Activated CD4-positive, alpha-beta T cell treated with anti-CD3 and anti-CD28 coated beads, Interleukin-2, amount 50 U/mL, for 1 hour (primary cell): ENCODE data around the gene PRLH.

ENCODE experiments used
- DNase-seq: peaks from one replicate; pipeline ENCODE4 v3.0.0-alpha.2; 2020

PRLH gene

DNA sequence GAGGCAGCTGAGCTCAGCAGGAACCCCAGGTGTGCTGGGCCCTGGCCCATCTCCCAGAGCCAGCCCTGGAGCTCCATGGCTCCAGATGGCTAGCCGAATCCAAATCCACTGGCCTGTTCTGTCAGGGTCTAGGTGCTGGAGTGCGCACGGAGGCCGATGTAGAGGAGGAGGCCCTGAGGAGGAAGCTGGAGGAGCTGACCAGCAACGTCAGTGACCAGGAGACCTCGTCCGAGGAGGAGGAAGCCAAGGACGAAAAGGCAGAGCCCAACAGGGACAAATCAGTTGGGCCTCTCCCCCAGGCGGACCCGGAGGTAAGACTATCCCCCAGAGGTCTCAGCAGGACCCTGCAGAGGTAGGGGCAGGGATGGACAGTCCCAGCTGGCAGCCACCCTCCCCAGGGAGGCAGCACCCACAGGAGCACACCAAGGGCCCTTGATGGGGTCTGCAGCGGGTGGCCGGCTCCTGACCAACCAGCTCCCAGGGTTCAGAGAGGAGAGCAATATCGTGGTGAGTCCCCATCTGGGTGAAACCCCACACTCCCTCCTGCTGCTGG lies 26.1 kb upstream of the PRLH start:
- DNase-seq: no peak

DNA sequence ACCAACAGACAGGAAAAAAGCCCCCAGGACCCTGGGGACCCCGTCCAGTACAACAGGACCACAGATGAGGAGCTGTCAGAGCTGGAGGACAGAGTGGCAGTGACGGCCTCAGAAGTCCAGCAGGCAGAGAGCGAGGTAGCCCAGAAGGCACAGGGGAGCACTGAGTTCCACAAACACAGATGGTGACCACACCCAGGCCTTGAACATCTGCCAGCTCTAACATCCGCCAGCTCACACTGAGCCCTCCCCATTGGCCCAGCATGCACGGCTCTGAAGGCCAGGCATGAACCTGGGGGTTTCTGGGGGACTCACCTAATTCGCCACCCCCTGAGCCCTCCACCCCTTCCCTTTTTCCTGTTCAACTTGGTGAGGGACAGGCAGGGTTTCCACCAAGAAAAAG lies 25.6 kb upstream of the PRLH start:
- DNase-seq: no peak

DNA sequence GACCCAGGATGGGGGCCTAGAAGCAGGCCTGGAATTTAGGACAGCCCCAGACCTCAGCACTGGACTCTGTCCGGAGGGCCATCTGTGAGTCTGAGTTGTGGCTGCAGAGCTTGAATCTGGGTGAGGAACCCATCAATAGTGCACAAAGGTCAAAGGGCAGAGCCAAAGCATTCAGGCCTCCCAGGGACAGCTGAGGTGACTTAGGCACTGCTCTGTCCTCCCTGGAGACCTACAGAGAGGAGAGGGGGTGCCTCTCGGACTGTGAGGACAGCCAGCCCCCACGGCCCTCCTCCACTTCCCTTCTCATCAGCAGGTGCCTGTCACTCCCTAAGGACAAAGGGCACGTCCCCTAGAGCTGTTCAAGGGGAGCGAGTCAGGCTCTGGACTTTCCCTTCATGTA lies 25.1 kb upstream of the PRLH start:
- DNase-seq: no peak

DNA sequence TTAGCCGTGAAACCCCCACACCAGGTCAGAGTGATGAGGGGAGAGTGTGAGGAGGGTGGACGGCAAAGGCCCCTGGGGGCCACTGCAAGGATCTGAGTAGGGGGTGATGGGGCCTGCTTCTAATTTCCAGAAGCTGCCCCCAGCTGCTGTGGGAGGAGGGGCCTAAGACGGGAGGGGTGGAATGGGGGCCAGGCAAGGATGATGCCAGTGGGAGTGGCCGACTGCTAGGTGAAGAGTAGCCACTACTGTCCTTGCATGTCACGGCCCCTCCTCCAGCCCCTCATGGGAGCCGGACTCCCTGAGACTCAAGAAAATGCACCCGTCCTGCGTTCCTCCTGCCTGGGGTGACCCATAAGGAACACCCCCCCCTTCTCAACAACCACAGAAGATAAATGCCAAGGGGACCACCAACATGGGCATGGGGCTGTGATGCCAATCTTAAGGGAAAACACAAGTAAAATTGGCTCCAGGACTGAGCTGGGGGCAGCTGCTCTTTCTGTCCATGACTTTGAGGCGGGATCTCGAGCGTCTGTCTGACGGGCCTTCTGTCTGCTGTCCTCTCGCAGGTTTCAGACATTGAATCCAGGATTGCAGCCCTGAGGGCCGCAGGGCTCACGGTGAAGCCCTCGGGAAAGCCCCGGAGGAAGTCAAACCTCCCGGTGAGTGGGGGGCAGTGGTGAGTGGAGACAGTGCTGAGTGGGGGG lies 24.2 kb upstream of the PRLH start:
- DNase-seq: no peak

DNA sequence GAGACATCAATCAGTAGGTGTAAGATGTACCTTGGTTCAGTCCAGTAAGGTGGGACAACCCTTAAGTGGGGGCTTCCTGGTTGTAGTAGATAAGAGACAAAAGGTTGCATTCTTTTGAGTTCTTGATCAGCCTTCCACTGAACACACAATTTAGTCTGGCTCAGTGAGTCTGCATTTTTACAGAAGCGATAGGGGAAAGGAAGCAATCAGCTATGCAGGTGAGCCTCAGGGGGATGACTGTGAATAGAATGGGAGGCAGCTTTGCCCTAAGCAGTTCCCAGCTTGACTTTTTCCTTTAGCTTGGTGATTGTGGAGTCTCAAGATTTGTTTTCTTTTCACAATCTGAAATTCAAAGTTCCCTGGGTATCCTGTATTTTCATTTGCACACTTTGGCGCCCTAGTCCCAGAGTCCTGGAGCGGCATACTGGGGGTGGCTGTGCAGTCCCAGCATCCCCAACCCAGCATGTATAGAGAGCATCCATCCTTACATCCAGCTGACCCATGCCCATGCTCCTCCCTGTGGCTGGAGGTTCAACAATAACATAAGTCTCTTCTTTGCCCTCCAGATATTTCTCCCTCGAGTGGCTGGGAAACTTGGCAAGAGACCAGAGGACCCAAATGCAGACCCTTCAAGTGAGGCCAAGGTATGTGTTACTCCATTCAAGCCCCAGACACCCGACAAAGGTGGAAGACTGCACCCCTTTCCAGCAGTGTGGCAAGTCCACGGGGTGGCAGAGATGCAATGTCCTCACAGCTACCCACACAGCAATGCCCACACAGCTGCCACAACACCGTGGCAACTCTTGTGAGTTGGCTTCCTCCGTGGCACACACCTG lies 20.1 kb upstream of the PRLH start:
- DNase-seq: no peak

DNA sequence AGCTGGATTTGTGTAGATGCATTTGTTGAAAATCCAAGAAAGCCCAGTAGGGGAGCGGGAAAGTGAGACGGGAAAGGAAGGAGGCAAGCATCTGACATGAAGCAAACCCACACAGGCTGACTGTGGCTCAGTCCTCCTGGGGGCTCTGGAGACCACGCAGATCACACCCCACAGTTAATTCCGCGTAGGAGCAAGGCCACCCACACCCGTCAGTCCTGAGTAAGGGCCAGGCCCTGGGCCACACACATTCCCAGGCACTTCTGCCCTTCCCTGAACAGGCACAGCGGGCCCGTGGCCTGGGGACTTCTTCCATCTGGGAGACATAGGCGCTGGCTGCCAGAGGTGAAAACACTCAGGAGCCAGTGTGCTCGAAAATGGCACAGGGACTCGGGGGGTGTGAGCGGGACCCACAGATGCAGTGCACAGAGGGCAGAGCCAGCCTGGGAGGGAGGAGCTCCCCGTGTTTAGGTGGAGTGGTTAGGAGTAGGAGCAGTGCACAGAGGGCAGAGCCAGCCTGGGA lies 19.4 kb upstream of the PRLH start:
- DNase-seq: no peak

DNA sequence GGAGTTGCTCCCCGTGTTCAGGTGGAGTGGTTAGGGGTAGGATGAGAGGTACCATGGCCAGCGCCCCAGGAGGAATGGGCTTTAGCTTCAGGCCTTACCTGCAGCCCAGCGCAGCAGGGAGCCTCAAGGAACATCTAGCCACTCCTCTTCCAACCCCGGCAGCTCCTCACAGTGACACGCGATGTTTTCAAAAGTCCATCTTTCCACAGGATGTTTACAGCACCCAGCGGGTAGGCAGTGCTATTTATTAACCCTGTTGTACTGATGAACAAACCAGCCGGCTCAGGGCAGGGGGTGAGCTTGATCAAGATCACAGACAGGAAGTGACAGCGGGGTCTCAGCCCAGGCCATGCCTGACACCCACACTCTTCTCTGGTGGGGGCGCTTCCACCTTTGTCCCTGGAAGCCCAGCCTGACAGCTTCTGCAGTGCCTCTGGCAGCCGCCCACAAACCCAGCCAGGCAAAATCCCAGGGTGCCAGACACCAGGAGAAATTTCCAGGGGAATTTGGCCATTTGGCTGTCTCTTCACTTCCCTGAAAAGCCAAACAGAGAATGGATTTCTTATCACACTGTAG lies 18.4 kb upstream of the PRLH start:
- no peak for DNase-seq

DNA sequence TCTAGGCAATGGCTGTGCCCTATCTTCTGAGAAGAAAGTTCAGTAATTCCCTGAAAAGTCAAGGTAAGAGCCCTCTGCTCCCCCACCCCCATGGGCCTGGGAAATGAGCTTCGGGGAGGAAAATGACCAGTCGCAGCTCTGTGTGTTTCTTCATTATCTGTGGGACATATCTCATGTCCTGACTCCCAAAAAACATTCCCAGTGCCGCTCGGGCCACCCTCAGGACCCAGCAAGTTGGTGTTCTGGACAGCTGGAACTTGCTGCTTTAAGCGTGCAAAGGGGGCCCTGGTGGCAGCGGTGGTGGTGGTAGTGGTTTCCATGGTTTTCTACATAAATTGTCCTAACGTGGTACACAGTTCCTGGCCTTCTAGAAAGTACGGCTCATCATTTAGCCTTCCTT lies 17.2 kb upstream of the PRLH start:
- DNase-seq: no peak

DNA sequence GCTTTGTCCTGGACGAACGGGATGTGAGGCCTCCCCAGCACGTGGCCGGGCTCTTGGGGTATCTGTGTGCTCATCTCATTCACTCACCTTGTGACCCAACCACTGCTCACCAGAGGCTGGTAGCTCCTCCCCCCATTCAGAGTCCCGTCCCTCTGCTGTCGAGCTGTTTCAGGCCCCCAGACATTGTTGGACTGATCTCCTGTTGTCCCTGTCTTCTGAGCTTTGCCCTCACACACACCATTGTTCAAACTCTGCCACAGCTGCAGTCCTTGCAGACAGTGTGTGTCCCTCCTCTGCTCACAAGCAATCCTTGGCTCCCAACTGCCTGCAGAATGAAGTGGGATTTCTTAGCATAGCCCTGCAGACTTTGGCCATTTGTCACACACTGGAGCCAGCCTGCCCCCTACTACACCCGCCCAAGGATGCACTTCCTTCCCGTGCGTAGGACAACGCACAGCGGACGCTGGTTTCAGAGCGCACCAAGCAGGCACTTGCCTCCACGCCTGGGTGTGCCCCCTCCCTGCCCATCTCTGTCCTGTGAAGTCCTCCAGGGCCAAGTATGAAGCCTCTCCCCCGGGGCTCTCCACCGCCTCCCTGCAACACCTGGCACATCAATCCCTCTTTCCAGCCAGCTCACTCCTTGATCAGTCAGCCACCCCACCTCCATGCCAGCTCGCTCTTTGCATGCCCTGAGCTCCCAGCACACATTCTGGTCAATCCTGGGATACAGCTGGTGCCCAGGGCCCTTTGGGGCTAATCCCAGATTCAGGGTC lies 16.5 kb upstream of the PRLH start:
- DNase-seq: no peak

DNA sequence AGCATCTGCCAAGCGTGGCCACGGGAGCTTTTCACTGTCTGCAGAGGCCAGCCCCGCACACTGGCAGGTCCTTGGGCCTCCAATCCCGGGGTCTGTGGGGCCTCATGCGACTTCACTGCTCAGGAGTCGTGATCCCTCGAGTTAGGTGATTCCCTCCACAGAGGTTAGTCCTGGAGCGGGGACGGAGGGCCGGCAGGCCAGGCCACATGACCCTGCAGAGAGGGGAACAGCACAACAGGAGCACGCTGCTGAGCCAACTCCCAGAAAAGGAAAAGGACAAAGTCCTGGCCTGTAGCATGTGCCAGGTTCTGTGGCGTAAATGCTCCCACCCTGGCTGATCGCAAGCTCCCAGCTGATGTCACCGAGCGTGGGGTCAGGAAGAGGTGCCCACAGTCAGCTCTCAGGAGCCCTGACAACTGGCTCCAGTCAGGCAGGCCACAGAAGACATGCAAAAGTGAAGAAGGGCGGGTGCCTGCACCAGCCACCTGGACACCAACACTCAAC lies 15.3 kb upstream of the PRLH start:
- DNase-seq: no peak

DNA sequence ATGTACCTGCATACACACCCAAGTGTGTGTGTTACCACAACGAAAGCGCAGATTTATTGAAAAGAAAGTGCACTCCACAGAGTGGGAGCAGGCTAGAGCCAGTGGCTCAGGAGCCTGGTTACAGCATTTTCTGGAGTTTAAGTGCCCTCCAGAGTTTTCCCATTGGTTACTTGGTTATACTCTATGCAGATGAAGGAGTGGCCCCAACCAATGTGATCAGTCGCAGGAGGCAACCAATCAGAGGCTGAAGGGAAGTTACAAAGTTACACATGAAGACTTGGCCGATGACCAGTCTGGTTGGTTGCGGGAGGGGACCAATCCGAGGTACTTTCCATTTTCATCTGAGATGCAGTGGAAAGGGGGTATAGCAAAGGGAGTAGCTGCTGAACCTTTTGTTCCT lies 13.5 kb upstream of the PRLH start:
- no peak for DNase-seq

DNA sequence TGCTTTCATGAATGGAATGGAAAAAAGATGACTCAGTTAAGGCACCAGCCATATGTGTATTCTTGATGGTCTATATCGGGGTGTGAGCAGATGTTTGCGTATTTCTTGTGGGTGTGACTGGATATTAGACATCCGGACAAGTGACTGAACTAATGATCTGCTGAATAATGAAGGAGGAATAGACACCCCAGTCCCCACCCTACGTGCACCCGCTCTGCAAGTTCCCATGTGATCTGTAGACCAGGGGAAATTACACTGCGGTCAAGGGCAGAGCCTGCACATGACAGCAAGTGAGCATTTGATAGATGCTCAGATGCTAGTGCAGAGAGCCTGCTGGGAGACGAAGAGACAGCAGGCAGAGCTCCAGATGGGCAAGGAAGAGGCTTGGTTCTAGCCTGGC lies 12.4 kb upstream of the PRLH start:
- DNase-seq: no peak

DNA sequence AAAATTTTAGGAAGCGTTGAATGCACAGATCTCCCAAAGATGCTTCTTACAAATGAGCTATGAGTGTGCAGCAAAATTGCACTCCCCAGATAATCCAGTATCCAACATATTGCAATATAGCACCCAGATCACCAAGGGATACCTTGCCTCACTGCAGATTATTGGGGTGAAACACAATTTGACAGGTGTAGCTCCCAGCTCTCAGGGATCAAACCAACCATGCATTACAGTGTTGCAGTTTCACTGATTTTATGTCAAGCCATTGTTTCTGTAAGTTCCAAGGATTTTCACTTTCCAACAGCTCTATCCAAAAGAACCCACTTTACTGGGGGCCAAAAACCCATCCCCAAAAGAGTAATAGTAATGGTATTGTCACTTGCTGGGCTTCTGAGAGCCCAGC lies 10.8 kb upstream of the PRLH start:
- DNase-seq: no peak

DNA sequence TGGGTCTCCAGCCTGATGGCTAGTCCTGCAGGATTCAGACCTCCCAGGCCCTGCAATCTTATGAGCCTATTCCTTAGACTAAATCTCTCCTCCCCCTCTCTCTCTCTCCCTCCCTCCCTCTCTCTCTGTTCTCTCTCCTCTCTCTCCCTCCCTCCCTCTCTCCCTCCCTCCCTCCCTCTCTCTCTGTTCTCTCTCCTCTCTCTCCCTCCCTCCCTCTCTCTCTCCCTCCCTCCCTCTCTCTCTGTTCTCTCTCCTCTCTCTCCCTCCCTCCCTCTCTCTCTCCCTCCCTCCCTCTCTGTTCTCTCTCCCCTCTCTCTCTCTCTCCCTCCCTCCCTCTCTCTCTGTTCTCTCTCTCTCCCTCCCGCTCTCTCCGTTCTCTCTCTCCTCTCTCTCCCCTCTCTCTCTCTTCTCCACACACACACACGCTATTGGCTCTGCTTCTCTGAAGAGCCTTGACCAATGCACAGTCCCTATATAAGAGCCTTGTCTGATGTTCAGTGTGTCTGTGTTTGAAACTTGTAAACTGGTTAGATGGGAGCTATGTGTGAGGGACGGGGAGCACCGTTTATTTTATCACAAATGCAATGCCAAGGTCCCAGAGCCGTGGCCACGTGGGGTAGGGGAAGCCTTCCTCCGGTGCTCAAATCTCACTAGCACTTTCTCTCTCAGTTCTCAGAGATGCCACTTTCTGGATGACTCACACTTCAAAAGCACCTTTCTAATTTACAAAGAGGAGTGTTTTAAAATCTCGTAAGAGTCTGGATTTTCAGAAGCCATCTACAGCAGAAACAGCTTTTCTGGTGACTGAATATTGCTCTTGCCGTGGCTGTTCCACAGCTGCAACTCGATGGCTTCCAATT lies 9.4 kb upstream of the PRLH start:
- no peak for DNase-seq

DNA sequence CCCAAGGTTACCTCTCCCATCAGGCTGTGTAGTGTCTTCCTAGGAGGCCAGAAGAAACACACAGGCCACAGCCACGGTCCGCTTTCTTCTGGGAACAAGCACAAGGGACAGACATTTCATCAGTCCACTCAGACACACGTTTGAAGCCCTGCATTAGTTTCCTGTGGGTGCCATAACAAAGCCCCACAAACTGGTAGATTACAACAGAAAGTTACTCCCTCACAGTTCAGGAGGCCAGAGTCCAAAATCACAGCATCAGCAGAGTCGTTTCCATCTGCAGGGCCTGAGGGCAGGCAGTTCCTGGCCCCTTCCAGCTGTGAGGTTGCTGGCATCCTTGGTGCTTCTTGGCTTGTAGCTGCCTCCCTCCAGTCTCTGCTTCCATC lies 8.8 kb upstream of the PRLH start:
- DNase-seq: no peak

DNA sequence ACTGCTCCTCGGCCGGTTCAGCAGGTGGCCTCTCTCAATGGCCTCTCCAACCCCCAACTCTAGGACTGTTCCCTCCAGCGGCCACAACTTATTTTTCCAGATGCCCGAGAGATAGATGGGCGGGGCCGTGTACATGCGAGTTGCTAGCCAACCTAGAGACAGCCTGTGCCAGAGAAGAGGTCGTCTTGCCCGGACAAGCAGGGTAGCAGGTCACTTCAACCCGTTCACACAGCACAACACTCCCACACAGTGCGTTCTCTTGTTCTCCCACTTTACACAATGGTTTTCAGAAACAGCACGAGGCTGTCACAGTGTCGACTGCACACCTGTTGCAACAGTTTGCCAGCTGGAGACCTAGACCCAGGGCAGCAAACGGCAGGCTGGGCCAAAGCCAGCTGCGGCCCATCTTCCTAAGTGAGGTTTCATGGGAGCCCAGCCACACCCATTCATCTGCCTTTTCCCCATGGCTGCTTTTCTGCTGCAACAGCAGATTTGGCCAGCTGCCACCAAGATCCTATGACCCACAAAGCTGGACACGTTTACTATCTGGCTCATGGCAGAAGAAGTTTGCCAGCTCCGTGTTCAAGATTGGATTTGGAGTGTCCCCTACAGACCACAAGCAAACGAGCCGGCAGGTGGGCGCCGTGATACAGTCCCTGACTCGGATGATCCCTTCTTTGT lies 7.3 kb upstream of the PRLH start:
- no peak for DNase-seq

DNA sequence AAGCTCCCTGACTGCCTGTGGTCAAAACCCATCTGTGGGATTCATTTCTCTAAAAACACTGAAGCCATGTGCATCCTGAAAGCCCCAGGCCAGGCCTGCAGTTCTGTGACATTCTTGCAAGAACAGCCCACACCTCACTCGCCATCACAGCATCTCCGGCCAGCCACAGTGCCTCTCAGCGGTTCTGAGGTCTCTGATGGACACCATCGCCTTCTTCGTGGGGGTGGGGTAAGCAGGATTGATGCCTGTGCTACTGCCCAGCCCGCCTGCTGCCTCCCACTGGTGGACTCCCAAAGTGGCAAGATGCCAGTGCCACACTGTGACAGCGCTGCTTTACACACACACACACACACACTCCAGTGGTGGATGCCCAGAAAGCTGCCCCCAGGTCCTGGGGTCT lies 5.2 kb upstream of the PRLH start:
- no peak for DNase-seq

DNA sequence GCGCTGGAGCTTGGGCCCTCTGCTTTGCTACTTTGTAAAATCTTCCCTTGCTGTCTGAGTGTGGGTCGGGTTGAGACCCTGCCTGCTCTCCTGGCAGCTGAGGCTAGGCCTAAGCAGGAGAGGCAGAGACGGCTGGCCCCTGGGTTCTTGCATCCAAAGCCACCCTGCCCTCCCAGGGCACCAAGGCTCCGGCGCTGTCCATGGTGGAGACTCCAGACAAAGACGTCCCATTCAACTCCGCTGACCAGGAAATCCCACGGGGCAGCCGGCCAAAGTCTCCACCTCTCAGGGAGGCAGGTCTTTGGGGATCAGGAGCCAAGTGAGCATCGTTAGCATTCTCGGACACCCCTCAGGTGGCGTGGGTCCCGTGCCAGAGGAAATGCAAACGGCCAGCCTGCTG lies 2.6 kb upstream of the PRLH start:
- no peak for DNase-seq

DNA sequence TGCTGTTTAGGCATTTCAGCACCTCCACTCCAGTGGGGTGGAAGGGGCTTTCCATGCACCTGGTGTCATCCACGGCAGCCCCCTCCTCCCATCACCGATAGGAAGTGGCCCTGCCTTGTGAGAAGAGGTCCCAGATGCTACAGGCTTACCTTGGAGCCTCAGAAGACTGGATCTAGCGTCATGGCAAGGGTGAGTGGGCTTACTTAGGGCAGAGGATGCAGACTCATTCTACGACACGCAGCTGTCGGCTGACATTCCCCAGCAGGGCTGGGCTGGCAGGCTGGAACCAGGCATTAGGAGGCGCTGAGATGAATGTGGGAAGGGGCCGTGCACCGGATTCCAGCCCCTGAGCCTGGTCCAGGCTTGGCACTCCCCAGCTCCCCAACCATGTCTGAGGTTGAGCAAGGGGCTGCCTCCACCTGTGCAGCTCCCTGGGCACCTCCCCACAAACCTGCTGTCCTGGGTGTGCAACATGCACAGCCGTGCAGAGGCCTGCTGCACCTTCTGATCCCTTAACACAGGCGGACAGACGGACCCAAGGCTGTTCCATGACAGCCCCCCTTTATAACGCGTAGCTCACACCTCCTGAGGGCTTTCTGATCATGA lies 1.7 kb upstream of the PRLH start:
- no peak for DNase-seq

DNA sequence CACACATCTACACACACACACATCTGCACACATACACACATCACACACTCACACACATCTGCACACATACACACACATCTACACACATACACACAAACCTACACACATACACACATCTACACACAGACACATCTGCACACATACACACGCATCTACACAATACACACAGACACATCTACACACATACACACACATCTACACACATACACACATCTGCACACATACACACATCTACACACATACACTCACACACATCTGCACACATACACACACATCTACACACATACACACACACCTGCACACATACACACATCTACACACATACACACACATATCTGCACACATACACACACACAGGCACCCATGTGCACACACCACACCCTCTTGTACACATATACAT lies 400 bp upstream of the PRLH start:
- DNase-seq: no peak
